Activated B cell treated with CpG ODN at 0.5 μM for 24 hours (primary cell): ENCODE measurements around the gene SND1. TPM values are rescaled to one million over a fixed set of nuclear protein-coding genes. Genes with fewer than 3 reads are reported as not detected.

ENCODE experiments used
- ATAC-seq: fragments of 200-7000 bp; cut with Tn5 transposase; one replicate; pipeline ENCODE4 v1.10.0; 2021; ENCODE audit warnings: low read depth, mild to moderate bottlenecking, moderate library complexity
- CTCF ChIA-PET: fragments of 350-600 bp; sonication (Branson Sonifier 250); formaldehyde crosslinking; loops from one replicate; lab custom pipeline; 2021; ENCODE audit warnings: antibody characterized with exemption; lab: Charles Lee
- POLR2A ChIA-PET: fragments of 350-600 bp; sonication (Branson Sonifier 250); formaldehyde crosslinking; loops from one replicate; lab custom pipeline; 2021; ENCODE audit warnings: antibody characterized with exemption; lab: Charles Lee
- DNase-seq: peaks from one replicate; pipeline ENCODE4 v3.0.0; 2022
- H3K27ac Mint-ChIP-seq: one replicate; pipeline ENCODE4 v1.8.0; 2020; ENCODE audit warnings: mixed read lengths
- H3K27me3 Mint-ChIP-seq: one replicate; pipeline ENCODE4 v1.8.0; 2021; ENCODE audit warnings: mixed read lengths
- H3K36me3 Mint-ChIP-seq: one replicate; pipeline ENCODE4 v1.8.0; 2021; ENCODE audit warnings: low read depth, mixed read lengths
- H3K4me1 Mint-ChIP-seq: one replicate; pipeline ENCODE4 v1.8.0; 2021; ENCODE audit warnings: mixed read lengths
- H3K4me3 Mint-ChIP-seq: one replicate; pipeline ENCODE4 v1.8.0; 2020; ENCODE audit warnings: mild to moderate bottlenecking, mixed read lengths
- H3K9me3 Mint-ChIP-seq: one replicate; pipeline ENCODE4 v1.8.0; 2020; ENCODE audit warnings: mixed read lengths
- CTCF ChIP-seq: fragments of 200-600 bp; IDR thresholded peaks from one replicate; pipeline ENCODE4 v1.8.0; 2022; ENCODE audit warnings: antibody characterized with exemption, mild to moderate bottlenecking
- intact Hi-C: fragments of 100-400 bp; cut with micrococcal nuclease; formaldehyde crosslinking; loops from one replicate; pipeline ENCODE4 v1.15.1; 2024
- total RNA-seq: library from RNA; stranded (reverse); gene quantifications from 2 replicates; pipeline ENCODE4 v1.2.3, GENCODE V29; 2022

Gene SND1
- total RNA-seq, 1 donor from 2014 or later, result 215 TPM

GRCh38 chr7:127881564-127881963, 229.6 kb downstream of the SND1 start:
- H3K4me1 Mint-ChIP-seq, result no peaks in the 10 kb centered on the region
- H3K27ac Mint-ChIP-seq, result no peak overlapping the region
- no peak for TF ChIP-seq CTCF
- H3K4me3 Mint-ChIP-seq, result no peak overlapping the region
- no peaks in the 10 kb centered on the region for H3K27me3 Mint-ChIP-seq
- DNase-seq (no peak), ATAC-seq (no peak)
- H3K9me3 Mint-ChIP-seq, result no peaks in the 10 kb centered on the region
- ChIA-PET CTCF (no interaction called here), POLR2A (no interaction called here)
- intact Hi-C loops, result no loop called here
- H3K36me3 Mint-ChIP-seq, result peaks cover 13% of the 10 kb centered on the region

GRCh38 chr7:127882313-127882920, 230.4 kb downstream of the SND1 start:
- no peaks in the 10 kb centered on the region for H3K4me1 Mint-ChIP-seq
- ChIA-PET CTCF (no interaction called here), POLR2A (interaction anchor here (0.5 kb wide), 1 partner anchor 20 kb away, joined by 3 read pairs; no protein-coding TSS in a partner anchor)
- DNase-seq, result no peak
- H3K9me3 Mint-ChIP-seq, result no peaks in the 10 kb centered on the region
- intact Hi-C loops, result no loop called here
- peaks cover 20% of the 10 kb centered on the region for H3K36me3 Mint-ChIP-seq
- no peak for ATAC-seq
- H3K27me3 Mint-ChIP-seq, result no peaks in the 10 kb centered on the region
- no peak for TF ChIP-seq CTCF
- H3K27ac Mint-ChIP-seq, result no peak overlapping the region
- H3K4me3 Mint-ChIP-seq, result no peak overlapping the region

GRCh38 chr7:127884066-127884559, 232.1 kb downstream of the SND1 start:
- no peak for ATAC-seq
- no peak for TF ChIP-seq CTCF
- Mint-ChIP-seq H3K4me1 (no peaks in the 10 kb centered on the region), H3K27ac (no peak overlapping the region), H3K36me3 (peaks cover 35% of the 10 kb centered on the region), H3K4me3 (no peak overlapping the region), H3K9me3 (no peaks in the 10 kb centered on the region), H3K27me3 (no peaks in the 10 kb centered on the region)
- intact Hi-C loops, result no loop called here
- ChIA-PET POLR2A (no interaction called here), CTCF (no interaction called here)
- DNase-seq, result no peak

- H3K4me1 Mint-ChIP-seq, result no peaks in the 10 kb centered on the region
- DNase-seq (no peak), ATAC-seq (no peak)
- ChIA-PET POLR2A (no interaction called here), CTCF (no interaction called here)
- no peak overlapping the region for H3K27ac Mint-ChIP-seq
- peaks cover 45% of the 10 kb centered on the region for H3K36me3 Mint-ChIP-seq
- H3K4me3 Mint-ChIP-seq, result no peak overlapping the region
- no peak for TF ChIP-seq CTCF
- H3K27me3 Mint-ChIP-seq, result no peaks in the 10 kb centered on the region
- intact Hi-C loops, result no loop called here
- peaks cover 2% of the 10 kb centered on the region for H3K9me3 Mint-ChIP-seq
Observed at GRCh38 chr7:127885222-127885772, 233.3 kb downstream of the SND1 start.

GRCh38 chr7:127885843-127886242, 233.8 kb downstream of the SND1 start:
- Mint-ChIP-seq H3K4me1 (no peaks in the 10 kb centered on the region), H3K4me3 (no peak overlapping the region), H3K9me3 (peaks cover 2% of the 10 kb centered on the region), H3K36me3 (peaks cover 44% of the 10 kb centered on the region), H3K27me3 (no peaks in the 10 kb centered on the region), H3K27ac (no peak overlapping the region)
- intact Hi-C loops, result no loop called here
- DNase-seq (no peak), ATAC-seq (no peak)
- ChIA-PET CTCF (no interaction called here), POLR2A (no interaction called here)
- no peak for TF ChIP-seq CTCF
